ENCODE data around the gene CYFIP1.

CYFIP1 gene

DNA sequence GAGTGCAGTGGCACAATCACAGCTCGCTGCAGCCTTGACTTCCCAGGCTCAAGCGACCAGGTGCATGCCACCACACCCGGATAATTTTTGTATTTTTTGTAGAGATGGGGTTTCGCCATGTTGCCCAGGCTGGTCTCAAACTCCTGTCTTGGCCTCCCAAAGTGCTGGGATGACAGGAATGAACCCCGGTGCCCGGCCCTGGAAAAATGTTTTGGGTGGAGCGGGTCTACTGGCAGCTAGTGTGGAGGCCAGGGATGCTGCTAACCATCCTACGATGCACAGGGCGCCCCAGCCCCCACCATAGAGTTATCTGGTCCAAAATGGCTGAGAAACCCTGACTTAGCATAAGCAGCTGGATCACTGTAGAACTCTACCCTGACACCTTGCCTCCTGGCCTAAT, 106.3 kb downstream of the CYFIP1 start:
- TF ChIP-seq POLR2A (IDR thresholded peaks at IDR 0.05; ENCODE audit: extremely low read depth, insufficient read length) (no peak), MYC (IDR thresholded peaks at IDR 0.05; ENCODE audit: low read depth, low read length) (no peak)
- TF ChIP-seq, protein P1, sequence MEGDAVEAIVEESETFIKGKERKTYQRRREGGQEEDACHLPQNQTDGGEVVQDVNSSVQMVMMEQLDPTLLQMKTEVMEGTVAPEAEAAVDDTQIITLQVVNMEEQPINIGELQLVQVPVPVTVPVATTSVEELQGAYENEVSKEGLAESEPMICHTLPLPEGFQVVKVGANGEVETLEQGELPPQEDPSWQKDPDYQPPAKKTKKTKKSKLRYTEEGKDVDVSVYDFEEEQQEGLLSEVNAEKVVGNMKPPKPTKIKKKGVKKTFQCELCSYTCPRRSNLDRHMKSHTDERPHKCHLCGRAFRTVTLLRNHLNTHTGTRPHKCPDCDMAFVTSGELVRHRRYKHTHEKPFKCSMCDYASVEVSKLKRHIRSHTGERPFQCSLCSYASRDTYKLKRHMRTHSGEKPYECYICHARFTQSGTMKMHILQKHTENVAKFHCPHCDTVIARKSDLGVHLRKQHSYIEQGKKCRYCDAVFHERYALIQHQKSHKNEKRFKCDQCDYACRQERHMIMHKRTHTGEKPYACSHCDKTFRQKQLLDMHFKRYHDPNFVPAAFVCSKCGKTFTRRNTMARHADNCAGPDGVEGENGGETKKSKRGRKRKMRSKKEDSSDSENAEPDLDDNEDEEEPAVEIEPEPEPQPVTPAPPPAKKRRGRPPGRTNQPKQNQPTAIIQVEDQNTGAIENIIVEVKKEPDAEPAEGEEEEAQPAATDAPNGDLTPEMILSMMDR (IDR thresholded peaks at IDR 0.05; ENCODE audit: low read depth, low read length), result no peak
- TF ChIP-seq, protein P2, sequence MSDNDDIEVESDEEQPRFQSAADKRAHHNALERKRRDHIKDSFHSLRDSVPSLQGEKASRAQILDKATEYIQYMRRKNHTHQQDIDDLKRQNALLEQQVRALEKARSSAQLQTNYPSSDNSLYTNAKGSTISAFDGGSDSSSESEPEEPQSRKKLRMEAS (IDR thresholded peaks at IDR 0.05; ENCODE audit: low read depth, low read length), result no peak
- no peak for DNase-seq (ENCODE audit: low read depth)
- no peak overlapping the region for H3K4me3 ChIP-seq (ENCODE audit: low read depth, low read length)

DNA sequence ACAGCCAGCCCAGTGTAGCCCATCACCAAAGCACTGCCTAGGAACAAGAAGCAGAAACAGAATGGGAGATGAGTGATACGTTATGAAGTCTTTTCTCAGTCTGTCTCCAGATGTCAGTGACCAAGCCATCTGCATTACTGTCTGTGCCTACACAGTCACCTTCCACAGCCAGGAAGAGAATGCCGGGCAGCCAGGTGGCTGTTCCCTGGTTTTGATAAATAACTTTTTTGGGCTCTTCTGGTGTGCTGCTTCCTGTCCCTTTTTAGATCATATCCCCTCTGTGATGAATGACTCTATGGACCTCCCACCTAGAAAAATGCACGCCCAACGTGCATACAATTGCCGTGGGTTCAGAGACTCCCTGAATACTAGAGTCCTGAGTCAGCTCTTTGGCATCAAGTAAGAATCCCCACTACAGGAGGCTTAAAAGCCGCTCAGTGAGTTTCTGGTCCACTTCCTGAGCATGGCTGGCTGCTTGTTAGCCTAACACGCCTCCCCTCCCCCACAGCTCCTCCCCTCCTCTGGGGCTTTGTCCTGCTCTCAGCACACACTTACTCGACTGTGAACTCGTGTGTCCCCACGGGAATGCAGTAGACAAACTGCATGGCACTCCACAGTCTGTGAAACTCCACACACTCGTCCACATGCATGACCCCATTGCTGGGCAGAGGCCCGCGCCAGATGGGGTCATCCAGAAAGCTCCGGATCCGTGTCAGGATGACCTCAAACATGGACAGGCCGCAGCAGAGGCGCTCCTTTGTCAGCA, 107.0 kb downstream of the CYFIP1 start:
- H3K4me3 ChIP-seq (ENCODE audit: low read depth, low read length), result no peak overlapping the region
- DNase-seq (ENCODE audit: low read depth), result no peak
- TF ChIP-seq, protein P2 (IDR thresholded peaks at IDR 0.05; ENCODE audit: low read depth, low read length), result no peak
- TF ChIP-seq POLR2A (IDR thresholded peaks at IDR 0.05; ENCODE audit: extremely low read depth, insufficient read length), result no peak
- TF ChIP-seq, protein P1 (IDR thresholded peaks at IDR 0.05; ENCODE audit: low read depth, low read length), result no peak
- TF ChIP-seq MYC (IDR thresholded peaks at IDR 0.05; ENCODE audit: low read depth, low read length), result no peak

DNA sequence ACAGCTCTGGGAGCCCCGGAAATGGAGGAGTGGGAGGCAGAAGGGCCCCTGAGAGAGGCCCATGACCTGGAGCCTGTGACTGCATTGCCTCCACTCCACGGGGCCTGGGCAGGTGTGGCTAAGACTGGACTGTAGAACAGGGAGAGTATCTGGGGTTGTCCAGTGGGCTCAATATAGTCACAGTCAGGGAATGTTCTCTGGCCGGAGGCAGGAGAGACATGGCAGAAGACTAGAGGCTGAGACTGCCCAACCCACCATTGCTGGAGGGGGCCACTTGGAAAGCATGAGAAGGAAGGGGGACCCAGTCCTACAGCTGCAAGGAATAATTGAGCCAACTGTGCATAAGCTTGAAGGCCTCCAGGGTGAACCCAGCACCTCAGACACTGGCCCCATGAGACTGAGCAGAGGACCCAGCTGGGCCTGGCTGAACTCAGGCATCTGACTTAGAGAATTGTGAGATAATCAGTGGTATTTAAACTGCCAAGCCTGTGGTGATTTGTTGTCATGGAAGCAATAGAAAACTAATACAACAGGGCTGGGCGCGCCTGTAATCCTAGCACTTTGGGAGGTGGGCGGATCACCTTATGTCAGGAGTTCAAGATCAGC, 108.6 kb downstream of the CYFIP1 start:
- TF ChIP-seq, protein P2 (IDR thresholded peaks at IDR 0.05; ENCODE audit: low read depth, low read length), result no peak
- TF ChIP-seq, protein P1 (IDR thresholded peaks at IDR 0.05; ENCODE audit: low read depth, low read length), result no peak
- TF ChIP-seq MYC (IDR thresholded peaks at IDR 0.05; ENCODE audit: low read depth, low read length) (no peak), POLR2A (IDR thresholded peaks at IDR 0.05; ENCODE audit: extremely low read depth, insufficient read length) (no peak)
- H3K4me3 ChIP-seq (ENCODE audit: low read depth, low read length), result no peak overlapping the region
- no peak for DNase-seq (ENCODE audit: low read depth)

DNA sequence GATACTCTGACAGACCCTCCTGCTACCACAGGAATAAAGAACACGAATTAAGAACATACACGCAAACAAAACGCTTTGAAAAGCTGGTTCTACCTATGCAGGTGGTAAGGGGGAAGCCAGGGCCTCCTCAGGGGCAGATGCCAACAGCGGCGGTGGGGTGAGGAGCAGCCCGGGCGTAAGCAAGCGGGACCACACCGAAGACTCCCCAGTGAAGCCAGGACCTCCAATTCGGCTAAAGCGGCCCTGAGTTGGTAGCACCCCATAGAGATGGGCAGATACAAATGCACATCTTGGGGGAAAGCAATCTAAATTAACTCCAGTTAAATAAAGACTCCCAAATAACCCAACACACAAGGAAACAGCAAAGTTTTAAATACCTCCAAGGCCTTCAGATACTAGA, 109.3 kb downstream of the CYFIP1 start:
- no peak for DNase-seq (ENCODE audit: low read depth)
- H3K4me3 ChIP-seq (ENCODE audit: low read depth, low read length), result no peak overlapping the region
- TF ChIP-seq MYC (IDR thresholded peaks at IDR 0.05; ENCODE audit: low read depth, low read length) (no peak), POLR2A (IDR thresholded peaks at IDR 0.05; ENCODE audit: extremely low read depth, insufficient read length) (no peak)
- TF ChIP-seq, protein P2 (IDR thresholded peaks at IDR 0.05; ENCODE audit: low read depth, low read length), result no peak
- TF ChIP-seq, protein P1 (IDR thresholded peaks at IDR 0.05; ENCODE audit: low read depth, low read length), result no peak

DNA sequence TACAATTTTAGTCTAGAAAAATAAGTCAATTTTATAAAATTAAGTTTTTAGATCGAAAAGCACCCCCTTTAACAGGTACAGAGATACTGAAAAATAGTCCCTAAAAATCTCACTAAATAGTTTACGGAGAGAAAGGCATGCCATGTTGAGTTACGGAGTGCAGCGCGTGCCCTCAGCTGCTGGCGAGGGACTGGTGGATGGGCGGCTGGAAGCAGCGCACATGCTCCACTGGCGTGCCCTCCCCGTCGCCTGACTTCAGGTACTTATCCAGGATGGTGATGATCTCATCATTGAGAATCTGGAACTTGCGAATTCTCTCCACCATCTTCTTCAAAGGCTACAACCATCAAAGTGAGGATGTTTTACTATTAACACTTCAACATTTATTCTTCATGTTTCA, 110.3 kb downstream of the CYFIP1 start:
- H3K4me3 ChIP-seq (ENCODE audit: low read depth, low read length), result no peak overlapping the region
- TF ChIP-seq, protein P2 (IDR thresholded peaks at IDR 0.05; ENCODE audit: low read depth, low read length), result no peak
- TF ChIP-seq MYC (IDR thresholded peaks at IDR 0.05; ENCODE audit: low read depth, low read length) (no peak), POLR2A (IDR thresholded peaks at IDR 0.05; ENCODE audit: extremely low read depth, insufficient read length) (no peak)
- TF ChIP-seq, protein P1 (IDR thresholded peaks at IDR 0.05; ENCODE audit: low read depth, low read length), result no peak
- no peak for DNase-seq (ENCODE audit: low read depth)

All from NB4 (cell line).